ENCODE results near the gene ARHGAP44.

- TF ChIP-seq ZNF646 (CRISPR knock-in tag; IDR thresholded peaks at IDR 0.05) (no peak), CTCF (CRISPR knock-in tag; IDR thresholded peaks at IDR 0.05) (no peak), ZBTB7A (CRISPR knock-in tag; IDR thresholded peaks at IDR 0.05) (no peak), FOXK1 (CRISPR knock-in tag; IDR thresholded peaks at IDR 0.05; ENCODE audit: borderline replicate concordance, low read depth) (no peak)
Observed at GRCh38 chr17:12826431-12826830, 37.1 kb downstream of the ARHGAP44 start.

All from HepG2 (cell line).